Measurements from ENCODE around the gene GALNT7. TPM values are rescaled to one million over a fixed set of nuclear protein-coding genes. Genes with fewer than 3 reads are reported as not detected.

The GALNT7 gene
- polyA plus RNA-seq, 1 donor from 2014 or later, result 15.0 TPM

DNA sequence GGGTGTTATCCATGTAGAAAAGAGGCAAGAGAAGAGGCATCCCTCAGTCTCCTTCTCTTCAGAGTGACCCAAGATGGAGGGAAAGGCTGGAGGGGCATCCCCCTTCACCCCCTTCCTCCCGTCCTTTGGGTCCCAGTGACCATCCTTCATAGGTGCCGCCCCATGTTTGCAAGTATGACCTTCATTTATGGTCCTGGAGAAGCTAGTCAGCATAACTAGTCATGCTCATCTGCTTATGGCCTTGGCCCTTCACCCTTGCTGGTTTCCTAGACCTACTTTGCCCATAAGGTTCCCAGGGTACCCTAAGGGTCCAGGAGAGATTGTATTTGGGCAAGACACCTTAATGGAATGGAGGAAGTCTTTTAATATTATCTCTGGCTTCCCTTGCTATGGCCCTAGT is 118.9 kb downstream of the GALNT7 start:
- no peaks in the 10 kb centered on the region for H3K9me3 ChIP-seq (ENCODE audit: low read length)
- H3K27me3 ChIP-seq (ENCODE audit: insufficient read depth, low read depth, low read length), result no peaks in the 10 kb centered on the region
- no peaks in the 10 kb centered on the region for H3K79me2 ChIP-seq (replicated peaks; ENCODE audit: insufficient read depth, low read length)
- no peaks in the 10 kb centered on the region for H3K9me2 ChIP-seq (ENCODE audit: insufficient read depth, low read length)
- TF ChIP-seq, protein P1, sequence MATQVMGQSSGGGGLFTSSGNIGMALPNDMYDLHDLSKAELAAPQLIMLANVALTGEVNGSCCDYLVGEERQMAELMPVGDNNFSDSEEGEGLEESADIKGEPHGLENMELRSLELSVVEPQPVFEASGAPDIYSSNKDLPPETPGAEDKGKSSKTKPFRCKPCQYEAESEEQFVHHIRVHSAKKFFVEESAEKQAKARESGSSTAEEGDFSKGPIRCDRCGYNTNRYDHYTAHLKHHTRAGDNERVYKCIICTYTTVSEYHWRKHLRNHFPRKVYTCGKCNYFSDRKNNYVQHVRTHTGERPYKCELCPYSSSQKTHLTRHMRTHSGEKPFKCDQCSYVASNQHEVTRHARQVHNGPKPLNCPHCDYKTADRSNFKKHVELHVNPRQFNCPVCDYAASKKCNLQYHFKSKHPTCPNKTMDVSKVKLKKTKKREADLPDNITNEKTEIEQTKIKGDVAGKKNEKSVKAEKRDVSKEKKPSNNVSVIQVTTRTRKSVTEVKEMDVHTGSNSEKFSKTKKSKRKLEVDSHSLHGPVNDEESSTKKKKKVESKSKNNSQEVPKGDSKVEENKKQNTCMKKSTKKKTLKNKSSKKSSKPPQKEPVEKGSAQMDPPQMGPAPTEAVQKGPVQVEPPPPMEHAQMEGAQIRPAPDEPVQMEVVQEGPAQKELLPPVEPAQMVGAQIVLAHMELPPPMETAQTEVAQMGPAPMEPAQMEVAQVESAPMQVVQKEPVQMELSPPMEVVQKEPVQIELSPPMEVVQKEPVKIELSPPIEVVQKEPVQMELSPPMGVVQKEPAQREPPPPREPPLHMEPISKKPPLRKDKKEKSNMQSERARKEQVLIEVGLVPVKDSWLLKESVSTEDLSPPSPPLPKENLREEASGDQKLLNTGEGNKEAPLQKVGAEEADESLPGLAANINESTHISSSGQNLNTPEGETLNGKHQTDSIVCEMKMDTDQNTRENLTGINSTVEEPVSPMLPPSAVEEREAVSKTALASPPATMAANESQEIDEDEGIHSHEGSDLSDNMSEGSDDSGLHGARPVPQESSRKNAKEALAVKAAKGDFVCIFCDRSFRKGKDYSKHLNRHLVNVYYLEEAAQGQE (IDR thresholded peaks at IDR 0.05; ENCODE audit: borderline replicate concordance), result no peak
- TF ChIP-seq EZH2 (IDR thresholded peaks at IDR 0.05; ENCODE audit: borderline replicate concordance, insufficient read depth, low read length, poor library complexity, severe bottlenecking), result no peak
- TF ChIP-seq TAF1 (IDR thresholded peaks at IDR 0.05; ENCODE audit: low read depth), result no peak
- TF ChIP-seq, protein P2, sequence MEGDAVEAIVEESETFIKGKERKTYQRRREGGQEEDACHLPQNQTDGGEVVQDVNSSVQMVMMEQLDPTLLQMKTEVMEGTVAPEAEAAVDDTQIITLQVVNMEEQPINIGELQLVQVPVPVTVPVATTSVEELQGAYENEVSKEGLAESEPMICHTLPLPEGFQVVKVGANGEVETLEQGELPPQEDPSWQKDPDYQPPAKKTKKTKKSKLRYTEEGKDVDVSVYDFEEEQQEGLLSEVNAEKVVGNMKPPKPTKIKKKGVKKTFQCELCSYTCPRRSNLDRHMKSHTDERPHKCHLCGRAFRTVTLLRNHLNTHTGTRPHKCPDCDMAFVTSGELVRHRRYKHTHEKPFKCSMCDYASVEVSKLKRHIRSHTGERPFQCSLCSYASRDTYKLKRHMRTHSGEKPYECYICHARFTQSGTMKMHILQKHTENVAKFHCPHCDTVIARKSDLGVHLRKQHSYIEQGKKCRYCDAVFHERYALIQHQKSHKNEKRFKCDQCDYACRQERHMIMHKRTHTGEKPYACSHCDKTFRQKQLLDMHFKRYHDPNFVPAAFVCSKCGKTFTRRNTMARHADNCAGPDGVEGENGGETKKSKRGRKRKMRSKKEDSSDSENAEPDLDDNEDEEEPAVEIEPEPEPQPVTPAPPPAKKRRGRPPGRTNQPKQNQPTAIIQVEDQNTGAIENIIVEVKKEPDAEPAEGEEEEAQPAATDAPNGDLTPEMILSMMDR (IDR thresholded peaks at IDR 0.05; ENCODE audit: poor library complexity, severe bottlenecking), result no peak
- TF ChIP-seq EP300 (conservative IDR thresholded peaks at IDR 0.05; ENCODE audit: poor library complexity, severe bottlenecking), result no peak
- no peak for TF ChIP-seq SMC3 (conservative IDR thresholded peaks at IDR 0.05; ENCODE audit: poor library complexity)
- no peak for TF ChIP-seq RAD21 (conservative IDR thresholded peaks at IDR 0.05)
- TF ChIP-seq MXI1 (conservative IDR thresholded peaks at IDR 0.05; ENCODE audit: poor library complexity, severe bottlenecking), result no peak
- no peak for TF ChIP-seq POLR2AphosphoS5 (IDR thresholded peaks at IDR 0.05)
- no peak overlapping the region for H3K4me2 ChIP-seq (ENCODE audit: low read length)
- H3K4me3 ChIP-seq (ENCODE audit: low read length), result no peak overlapping the region
- no peaks in the 10 kb centered on the region for H3F3A ChIP-seq (ENCODE audit: insufficient read depth, low read length, poor library complexity, severe bottlenecking)
- no peak overlapping the region for H2AFZ ChIP-seq (ENCODE audit: low read depth, low read length)
- H3K27ac ChIP-seq (ENCODE audit: low read length), result no peak overlapping the region
- H3K9ac ChIP-seq (ENCODE audit: low read length), result no peak overlapping the region
- no peaks in the 10 kb centered on the region for H3K36me3 ChIP-seq (ENCODE audit: insufficient read depth, low read length)
- H4K20me1 ChIP-seq (ENCODE audit: insufficient read depth), result no peaks in the 10 kb centered on the region

DNA sequence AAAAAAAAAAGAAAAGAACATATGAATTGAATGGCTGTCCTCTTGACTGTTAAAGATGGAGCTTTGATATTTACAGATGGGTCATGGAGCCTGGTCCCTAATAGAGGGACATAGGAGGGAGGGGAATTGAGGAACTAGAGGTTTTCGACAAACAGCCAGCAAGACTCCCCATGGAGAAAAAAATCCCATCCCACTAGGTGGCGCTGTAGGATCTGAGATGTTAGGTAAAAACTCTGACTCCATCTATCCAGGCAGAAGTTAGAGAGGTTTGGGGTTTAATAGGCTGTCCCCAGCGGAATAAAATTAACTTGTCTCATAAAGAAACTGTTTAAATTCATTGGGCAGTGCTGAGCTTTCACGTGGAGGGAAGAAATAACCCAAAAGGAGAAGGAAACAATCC is 119.7 kb downstream of the GALNT7 start:
- H3K9me2 ChIP-seq (ENCODE audit: insufficient read depth, low read length), result no peaks in the 10 kb centered on the region
- no peak overlapping the region for H2AFZ ChIP-seq (ENCODE audit: low read depth, low read length)
- H3K4me3 ChIP-seq (ENCODE audit: low read length), result no peak overlapping the region
- no peaks in the 10 kb centered on the region for H3F3A ChIP-seq (ENCODE audit: insufficient read depth, low read length, poor library complexity, severe bottlenecking)
- no peaks in the 10 kb centered on the region for H3K27me3 ChIP-seq (ENCODE audit: insufficient read depth, low read depth, low read length)
- H4K20me1 ChIP-seq (ENCODE audit: insufficient read depth), result no peaks in the 10 kb centered on the region
- no peaks in the 10 kb centered on the region for H3K79me2 ChIP-seq (replicated peaks; ENCODE audit: insufficient read depth, low read length)
- no peak for TF ChIP-seq TAF1 (IDR thresholded peaks at IDR 0.05; ENCODE audit: low read depth)
- H3K9ac ChIP-seq (ENCODE audit: low read length), result no peak overlapping the region
- no peak overlapping the region for H3K4me2 ChIP-seq (ENCODE audit: low read length)
- no peak overlapping the region for H3K27ac ChIP-seq (ENCODE audit: low read length)
- H3K9me3 ChIP-seq (ENCODE audit: low read length), result no peaks in the 10 kb centered on the region
- no peaks in the 10 kb centered on the region for H3K36me3 ChIP-seq (ENCODE audit: insufficient read depth, low read length)

All from neural cell (in vitro differentiated cells).